Uterus (tissue), 2 donors: Measurements from ENCODE around the gene RBMS3.

Source experiments
- POLR2A ChIP-seq, 2 donors: fragments of 450-650 bp; IDR thresholded peaks; one replicate each; pipeline ENCODE4 v1.6.1; 2016; ENCODE audit warnings: antibody characterized with exemption in 2 of 2, mild to moderate bottlenecking in 1 of 2, moderate library complexity in 1 of 2
- TF ChIP-seq, protein P1 (sequence below), 4 experiments: fragments of 200-600 bp in 2 of 4; fragments of 450-650 bp in 2 of 4; sonication (generic) in 2 of 4; IDR thresholded peaks; one replicate each; pipeline ENCODE4 v1.5.1; 2016 to 2019; ENCODE audit warnings: antibody characterized with exemption in 4 of 4, mild to moderate bottlenecking in 2 of 4, moderate library complexity in 1 of 4

DNA sequence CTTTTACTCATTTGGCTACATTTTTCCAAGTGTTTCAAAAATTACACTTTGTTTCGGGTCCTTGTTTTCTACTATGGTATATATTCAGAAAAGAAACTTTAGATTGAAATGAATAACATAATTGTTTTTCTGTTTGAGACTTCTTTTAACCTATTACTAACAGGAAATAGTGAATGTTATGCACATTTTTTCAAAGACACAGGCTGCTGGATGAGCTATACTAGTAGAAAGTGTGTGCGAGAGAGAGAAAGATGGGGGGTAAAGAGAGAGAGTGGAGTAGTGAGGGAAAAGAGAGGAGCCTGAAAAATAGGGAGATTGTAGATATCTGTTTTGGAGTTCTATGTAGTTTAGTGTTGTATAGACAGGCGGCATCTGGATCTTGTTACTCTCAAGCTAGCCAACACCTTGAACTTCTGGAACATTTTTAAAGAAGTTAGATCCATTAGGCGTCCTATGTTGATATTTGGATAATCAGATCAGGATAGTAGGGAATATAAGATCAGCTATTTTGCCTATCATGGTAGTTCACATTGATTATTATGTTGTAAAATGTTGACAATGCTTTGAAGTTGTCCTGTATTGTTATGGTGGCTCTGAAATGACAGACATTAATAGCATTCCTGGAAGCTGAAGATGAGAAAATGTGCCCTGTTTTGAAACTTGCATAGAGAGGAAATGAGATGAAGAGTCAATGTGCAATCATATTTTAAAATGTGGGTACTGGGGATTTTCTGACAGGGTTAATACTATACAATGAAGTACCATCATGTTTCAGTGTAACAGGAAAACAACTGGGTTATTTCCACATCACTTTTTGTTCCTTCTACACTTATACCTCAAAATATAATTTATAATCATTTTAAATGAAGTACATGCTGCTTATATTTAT lies 2.6 kb downstream of the RBMS3 start:
- TF ChIP-seq, protein P1, sequence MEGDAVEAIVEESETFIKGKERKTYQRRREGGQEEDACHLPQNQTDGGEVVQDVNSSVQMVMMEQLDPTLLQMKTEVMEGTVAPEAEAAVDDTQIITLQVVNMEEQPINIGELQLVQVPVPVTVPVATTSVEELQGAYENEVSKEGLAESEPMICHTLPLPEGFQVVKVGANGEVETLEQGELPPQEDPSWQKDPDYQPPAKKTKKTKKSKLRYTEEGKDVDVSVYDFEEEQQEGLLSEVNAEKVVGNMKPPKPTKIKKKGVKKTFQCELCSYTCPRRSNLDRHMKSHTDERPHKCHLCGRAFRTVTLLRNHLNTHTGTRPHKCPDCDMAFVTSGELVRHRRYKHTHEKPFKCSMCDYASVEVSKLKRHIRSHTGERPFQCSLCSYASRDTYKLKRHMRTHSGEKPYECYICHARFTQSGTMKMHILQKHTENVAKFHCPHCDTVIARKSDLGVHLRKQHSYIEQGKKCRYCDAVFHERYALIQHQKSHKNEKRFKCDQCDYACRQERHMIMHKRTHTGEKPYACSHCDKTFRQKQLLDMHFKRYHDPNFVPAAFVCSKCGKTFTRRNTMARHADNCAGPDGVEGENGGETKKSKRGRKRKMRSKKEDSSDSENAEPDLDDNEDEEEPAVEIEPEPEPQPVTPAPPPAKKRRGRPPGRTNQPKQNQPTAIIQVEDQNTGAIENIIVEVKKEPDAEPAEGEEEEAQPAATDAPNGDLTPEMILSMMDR (IDR thresholded peaks at IDR 0.05): no peak
- no peak for TF ChIP-seq POLR2A (IDR thresholded peaks at IDR 0.05)
